Activated T-helper 17 cell treated with anti-CD3 and anti-CD28 coated beads, Interleukin-2, amount 50 U/mL, for 72 hours (primary cell): ENCODE measurements around the gene IL12A. TPM values are rescaled to one million over a fixed set of nuclear protein-coding genes. Genes with fewer than 3 reads are reported as not detected.

Source experiments
- ATAC-seq: fragments of 150-1000 bp; cut with Tn5 transposase; replicated peaks from 2 replicates; pipeline ENCODE4 v1.10.0; 2021; ENCODE audit warnings: mild to moderate bottlenecking, moderate library complexity
- H3K27ac Mint-ChIP-seq: one replicate; pipeline ENCODE4 v1.8.0; 2022; ENCODE audit warnings: mixed read lengths
- H3K27me3 Mint-ChIP-seq: one replicate; pipeline ENCODE4 v1.8.0; 2022; ENCODE audit warnings: mixed read lengths
- H3K36me3 Mint-ChIP-seq: one replicate; pipeline ENCODE4 v1.8.0; 2022; ENCODE audit warnings: low read depth, mild to moderate bottlenecking, mixed read lengths
- H3K4me1 Mint-ChIP-seq: one replicate; pipeline ENCODE4 v1.8.0; 2022; ENCODE audit warnings: mixed read lengths
- H3K4me3 Mint-ChIP-seq: one replicate; pipeline ENCODE4 v1.8.0; 2022; ENCODE audit warnings: mild to moderate bottlenecking, mixed read lengths
- H3K9me3 Mint-ChIP-seq: one replicate; pipeline ENCODE4 v1.8.0; 2022; ENCODE audit warnings: mixed read lengths
- total RNA-seq, 2 donors: library from RNA; stranded (reverse); gene quantifications; one replicate each; pipeline ENCODE4 v1.2.3, GENCODE V29; 2022

The IL12A gene
- total RNA-seq, 2 donors from 2014 or later = 1.8 TPM; not detected in 1

- H3K9me3 Mint-ChIP-seq = no peaks in the 10 kb centered on the region
- H3K27ac Mint-ChIP-seq = no peak overlapping the region
- H3K27me3 Mint-ChIP-seq = no peaks in the 10 kb centered on the region
- ATAC-seq = peak; percentile 69
- no peaks in the 10 kb centered on the region for H3K36me3 Mint-ChIP-seq
- H3K4me3 Mint-ChIP-seq = no peak overlapping the region
- H3K4me1 Mint-ChIP-seq = no peaks in the 10 kb centered on the region
Measured at GRCh38 chr3:160003520-160004128, 15.0 kb downstream of the IL12A start.

DNA sequence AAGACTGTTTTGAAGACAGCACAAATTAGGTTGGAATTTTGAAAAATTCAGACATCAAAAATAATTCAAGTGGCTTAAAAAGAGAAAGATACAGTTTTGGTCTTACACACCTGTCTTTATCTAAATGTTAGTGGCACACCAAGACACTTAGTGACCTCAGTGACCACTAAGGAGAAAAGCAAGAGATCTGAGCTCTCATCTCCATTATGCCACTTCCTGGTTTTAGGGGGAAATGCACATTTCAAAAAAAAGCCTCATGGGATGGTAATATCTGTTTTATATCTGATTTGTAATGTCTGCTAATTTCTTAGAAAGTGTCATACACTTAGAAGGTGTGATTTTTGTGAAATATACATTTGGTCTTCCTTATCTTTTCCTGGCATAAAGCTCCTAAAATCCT lies 16.4 kb downstream of the IL12A start:
- Mint-ChIP-seq H3K9me3 (no peaks in the 10 kb centered on the region), H3K4me3 (no peak overlapping the region), H3K4me1 (no peaks in the 10 kb centered on the region), H3K36me3 (no peaks in the 10 kb centered on the region), H3K27me3 (no peaks in the 10 kb centered on the region), H3K27ac (no peak overlapping the region)
- ATAC-seq = no peak

DNA sequence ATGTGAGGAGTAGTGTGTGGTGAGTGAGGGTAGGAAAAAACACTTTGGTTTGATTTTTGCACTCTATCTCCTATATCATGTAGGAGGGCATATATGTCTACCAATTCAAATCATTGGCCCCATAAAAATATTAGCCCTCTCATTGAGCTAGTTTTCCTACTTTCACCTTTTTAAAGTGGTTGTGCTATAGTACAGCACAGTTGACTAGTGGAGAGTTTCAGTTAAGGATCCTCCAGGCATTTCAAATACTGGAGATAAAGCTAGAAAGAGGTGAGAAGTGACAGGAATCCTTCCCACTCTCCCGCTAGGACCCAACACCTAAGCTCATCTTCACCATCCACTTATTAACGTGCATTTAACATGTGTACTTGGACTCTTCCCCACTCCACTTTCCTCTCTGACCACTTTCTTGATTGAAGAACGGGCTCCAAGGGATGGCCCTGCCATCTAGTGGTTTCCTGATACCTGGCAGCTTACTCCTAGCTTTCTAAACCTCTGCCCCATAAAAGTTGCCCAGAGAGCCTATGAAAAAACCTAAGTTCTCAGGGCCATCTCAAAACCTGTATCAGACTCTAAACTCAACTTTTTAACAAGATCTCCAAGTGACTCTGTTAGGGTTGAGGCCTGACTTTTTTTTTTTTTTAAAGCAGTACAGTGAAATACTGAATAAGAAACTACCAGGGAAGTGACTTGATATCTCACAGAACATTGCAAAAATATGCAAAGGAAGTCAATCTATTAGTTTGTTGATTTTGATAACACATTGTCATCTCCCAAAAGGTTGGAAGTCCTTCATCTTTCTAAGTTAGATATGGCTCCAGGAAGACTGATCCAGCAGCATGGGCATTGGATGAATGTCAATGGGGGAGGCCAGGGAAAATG lies 17.9 kb downstream of the IL12A start:
- no peaks in the 10 kb centered on the region for H3K36me3 Mint-ChIP-seq
- H3K27me3 Mint-ChIP-seq = no peaks in the 10 kb centered on the region
- H3K4me1 Mint-ChIP-seq = no peaks in the 10 kb centered on the region
- no peak overlapping the region for H3K4me3 Mint-ChIP-seq
- peak; percentile 51 for ATAC-seq
- no peak overlapping the region for H3K27ac Mint-ChIP-seq
- no peaks in the 10 kb centered on the region for H3K9me3 Mint-ChIP-seq

DNA sequence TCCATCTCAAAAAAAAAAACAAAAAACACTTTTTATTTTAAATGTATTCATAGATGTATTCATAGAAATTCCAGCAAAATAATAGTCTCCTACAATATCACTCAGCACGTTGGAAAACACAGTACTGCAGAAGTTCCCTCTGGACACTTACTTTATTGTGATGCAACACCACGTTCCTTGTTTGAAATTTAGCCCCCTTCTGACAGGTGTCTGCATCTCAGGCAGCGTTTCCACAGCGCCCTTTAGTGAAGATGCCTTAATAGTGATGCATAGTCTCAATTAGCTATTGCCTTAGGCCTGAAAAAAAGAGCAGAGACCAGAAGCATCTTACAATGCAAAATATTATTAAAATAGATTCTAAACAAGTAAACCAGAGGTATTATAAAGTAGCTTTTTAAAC lies 20.3 kb downstream of the IL12A start:
- no peak for ATAC-seq
- no peaks in the 10 kb centered on the region for H3K27me3 Mint-ChIP-seq
- H3K9me3 Mint-ChIP-seq = no peaks in the 10 kb centered on the region
- H3K36me3 Mint-ChIP-seq = no peaks in the 10 kb centered on the region
- peaks cover 7% of the 10 kb centered on the region for H3K4me1 Mint-ChIP-seq
- H3K4me3 Mint-ChIP-seq = no peak overlapping the region
- no peak overlapping the region for H3K27ac Mint-ChIP-seq

DNA sequence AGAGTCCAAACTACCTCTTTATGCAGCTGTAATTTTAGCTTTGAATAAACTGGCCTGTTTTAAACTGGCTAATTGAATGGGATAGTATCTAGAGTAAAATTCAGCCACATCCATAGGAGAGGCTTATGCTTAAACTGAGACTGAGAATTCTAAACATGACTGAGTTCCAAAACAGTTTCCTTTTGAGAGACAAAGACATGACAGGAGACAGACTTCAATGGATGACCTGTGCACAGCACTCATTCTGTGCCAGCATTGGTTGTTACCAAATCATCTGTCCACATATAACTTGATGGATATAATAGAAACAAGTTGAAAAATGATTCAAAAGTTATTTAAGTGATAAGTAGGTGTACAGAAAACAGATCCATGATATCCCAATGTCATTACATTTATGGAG lies 20.9 kb downstream of the IL12A start:
- Mint-ChIP-seq H3K9me3 (no peaks in the 10 kb centered on the region), H3K27me3 (no peaks in the 10 kb centered on the region), H3K27ac (no peak overlapping the region), H3K4me1 (peaks cover 7% of the 10 kb centered on the region), H3K36me3 (no peaks in the 10 kb centered on the region), H3K4me3 (no peak overlapping the region)
- ATAC-seq = no peak

GRCh38 chr3:160010578-160010977 lies 21.9 kb downstream of the IL12A start:
- no peaks in the 10 kb centered on the region for H3K9me3 Mint-ChIP-seq
- H3K4me1 Mint-ChIP-seq = peaks cover 7% of the 10 kb centered on the region
- H3K27ac Mint-ChIP-seq = no peak overlapping the region
- H3K4me3 Mint-ChIP-seq = no peak overlapping the region
- peak; percentile 61 for ATAC-seq
- H3K36me3 Mint-ChIP-seq = no peaks in the 10 kb centered on the region
- no peaks in the 10 kb centered on the region for H3K27me3 Mint-ChIP-seq

GRCh38 chr3:160012108-160012507 lies 23.5 kb downstream of the IL12A start:
- peaks cover 7% of the 10 kb centered on the region for H3K4me1 Mint-ChIP-seq
- no peak overlapping the region for H3K4me3 Mint-ChIP-seq
- ATAC-seq = peak; percentile 28
- H3K27ac Mint-ChIP-seq = no peak overlapping the region
- H3K9me3 Mint-ChIP-seq = no peaks in the 10 kb centered on the region
- no peaks in the 10 kb centered on the region for H3K36me3 Mint-ChIP-seq
- H3K27me3 Mint-ChIP-seq = no peaks in the 10 kb centered on the region

DNA sequence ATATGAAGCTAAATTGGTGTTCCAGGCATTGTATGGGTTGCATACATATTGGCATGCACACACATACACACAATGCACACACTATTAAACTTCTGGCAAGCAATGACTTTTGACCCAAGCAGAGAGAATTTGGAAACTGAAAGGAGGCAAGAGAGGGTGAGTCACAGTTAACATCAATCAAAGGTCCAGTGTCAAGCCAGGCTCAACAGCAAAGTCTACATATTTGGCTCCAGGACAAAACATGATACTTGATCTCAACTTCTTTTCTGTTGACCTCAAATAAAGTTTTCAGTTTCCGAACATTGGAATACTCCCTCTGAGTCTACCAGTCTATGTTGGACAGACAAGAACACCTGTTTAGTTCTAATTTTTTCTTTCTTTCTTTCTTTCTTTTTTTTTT lies 28.3 kb downstream of the IL12A start:
- peaks cover 7% of the 10 kb centered on the region for H3K4me1 Mint-ChIP-seq
- H3K27me3 Mint-ChIP-seq = peaks cover 6% of the 10 kb centered on the region
- no peaks in the 10 kb centered on the region for H3K9me3 Mint-ChIP-seq
- H3K4me3 Mint-ChIP-seq = no peak overlapping the region
- ATAC-seq = no peak
- no peaks in the 10 kb centered on the region for H3K36me3 Mint-ChIP-seq
- H3K27ac Mint-ChIP-seq = no peak overlapping the region

GRCh38 chr3:160018959-160019358 lies 30.3 kb downstream of the IL12A start:
- no peak for ATAC-seq
- Mint-ChIP-seq H3K27me3 (peaks cover 10% of the 10 kb centered on the region), H3K27ac (no peak overlapping the region), H3K9me3 (no peaks in the 10 kb centered on the region), H3K4me1 (no peaks in the 10 kb centered on the region), H3K36me3 (no peaks in the 10 kb centered on the region), H3K4me3 (no peak overlapping the region)

DNA sequence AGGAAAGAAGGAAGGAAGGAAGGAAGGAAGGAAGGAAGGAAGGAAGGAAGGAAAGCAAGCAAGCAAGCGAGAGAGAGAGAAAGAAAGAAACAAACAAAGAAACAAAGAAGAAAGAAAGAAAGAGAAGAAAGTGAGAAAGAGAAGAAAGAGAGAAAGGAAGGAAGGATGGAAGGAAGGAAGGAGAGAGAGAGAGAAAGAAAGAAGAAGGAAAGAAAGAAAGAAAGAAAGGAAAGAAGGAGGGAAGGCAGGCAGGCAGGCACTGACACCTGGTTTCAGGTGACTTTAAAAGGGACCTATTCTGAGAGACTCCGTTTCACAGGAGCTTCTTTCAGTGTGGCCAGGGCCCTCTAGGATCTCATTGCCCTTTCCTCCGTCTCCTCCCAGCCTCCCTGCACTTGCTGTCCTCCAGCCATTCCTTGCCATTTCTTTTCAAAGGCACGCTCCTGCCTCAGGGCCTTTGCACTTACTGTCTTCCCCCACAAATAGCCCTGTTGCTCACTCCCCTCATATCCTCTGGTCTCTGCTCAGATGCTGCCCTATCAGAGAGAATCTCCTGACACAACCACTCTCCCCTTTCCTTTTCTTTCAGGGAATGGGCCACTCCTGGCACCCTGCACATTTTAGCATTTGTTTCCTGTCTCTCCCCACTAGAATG lies 31.5 kb downstream of the IL12A start:
- H3K4me1 Mint-ChIP-seq = no peaks in the 10 kb centered on the region
- H3K4me3 Mint-ChIP-seq = no peak overlapping the region
- H3K27me3 Mint-ChIP-seq = peaks cover 10% of the 10 kb centered on the region
- H3K9me3 Mint-ChIP-seq = no peaks in the 10 kb centered on the region
- ATAC-seq = no peak
- H3K27ac Mint-ChIP-seq = no peak overlapping the region
- H3K36me3 Mint-ChIP-seq = no peaks in the 10 kb centered on the region

- no peak overlapping the region for H3K4me3 Mint-ChIP-seq
- no peak overlapping the region for H3K27ac Mint-ChIP-seq
- H3K4me1 Mint-ChIP-seq = peaks cover 2% of the 10 kb centered on the region
- no peaks in the 10 kb centered on the region for H3K9me3 Mint-ChIP-seq
- ATAC-seq = no peak
- peaks cover 10% of the 10 kb centered on the region for H3K27me3 Mint-ChIP-seq
- H3K36me3 Mint-ChIP-seq = no peaks in the 10 kb centered on the region
Measured at GRCh38 chr3:160022068-160022467, 33.4 kb downstream of the IL12A start.

GRCh38 chr3:160023476-160023875 lies 34.8 kb downstream of the IL12A start:
- Mint-ChIP-seq H3K27ac (no peak overlapping the region), H3K27me3 (peaks cover 10% of the 10 kb centered on the region), H3K36me3 (no peaks in the 10 kb centered on the region), H3K4me3 (no peak overlapping the region), H3K9me3 (no peaks in the 10 kb centered on the region), H3K4me1 (peaks cover 13% of the 10 kb centered on the region)
- ATAC-seq = no peak

DNA sequence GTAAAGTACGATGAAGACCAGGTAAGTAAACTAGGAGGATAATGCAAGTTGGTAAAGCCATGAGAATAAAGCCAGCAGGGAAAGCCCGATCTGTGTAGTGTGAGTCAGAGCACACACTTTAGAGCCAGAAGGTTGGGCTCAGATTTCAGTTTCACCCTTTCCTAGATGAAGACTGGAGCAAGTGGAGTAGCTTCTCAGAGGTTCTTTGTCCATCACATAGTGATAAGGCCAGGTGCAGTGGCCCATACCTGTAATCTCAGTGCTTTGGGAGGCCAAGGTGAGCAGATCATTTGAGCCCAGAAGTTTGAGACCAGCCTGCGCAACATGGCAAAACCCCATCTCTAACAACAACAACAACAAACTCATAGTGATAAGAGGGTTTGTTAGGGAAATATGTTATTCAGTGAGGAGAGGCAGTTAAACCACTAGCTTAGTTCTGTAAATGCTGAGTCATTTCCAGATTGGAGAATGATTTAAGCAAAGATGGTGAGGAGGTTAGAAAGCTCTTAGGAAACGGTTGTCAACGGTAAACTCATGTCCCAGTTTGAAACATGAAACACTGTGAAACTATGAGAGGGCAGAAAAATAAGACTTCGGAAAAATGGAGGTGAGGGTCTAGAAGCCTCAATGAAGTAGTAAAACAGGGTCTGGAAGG lies 39.0 kb downstream of the IL12A start:
- H3K27ac Mint-ChIP-seq = peak overlapping the region; percentile 90
- H3K9me3 Mint-ChIP-seq = no peaks in the 10 kb centered on the region
- H3K27me3 Mint-ChIP-seq = no peaks in the 10 kb centered on the region
- peaks cover 13% of the 10 kb centered on the region for H3K4me1 Mint-ChIP-seq
- ATAC-seq = peak; percentile 91
- H3K36me3 Mint-ChIP-seq = no peaks in the 10 kb centered on the region
- peak overlapping the region; percentile 53 for H3K4me3 Mint-ChIP-seq

- no peaks in the 10 kb centered on the region for H3K4me1 Mint-ChIP-seq
- H3K9me3 Mint-ChIP-seq = no peaks in the 10 kb centered on the region
- no peak overlapping the region for H3K4me3 Mint-ChIP-seq
- no peak overlapping the region for H3K27ac Mint-ChIP-seq
- H3K36me3 Mint-ChIP-seq = no peaks in the 10 kb centered on the region
- ATAC-seq = no peak
- peaks cover 21% of the 10 kb centered on the region for H3K27me3 Mint-ChIP-seq
Measured at GRCh38 chr3:160035757-160036156, 47.1 kb downstream of the IL12A start.
